HuH-7.5 (cell line): ENCODE data around the gene CPAMD8.
"Not testable (repeated sequence)": the region's sequence is repeated elsewhere in the genome, so short reads cannot be mapped to it uniquely, and the experiment has no call there.

Experiments
- DNase-seq: peaks from one replicate; pipeline ENCODE4 v3.0.0; 2011; ENCODE audit warnings: low spot score

CPAMD8 gene

GRCh38 chr19:16998635-16999194 is 27.9 kb downstream of the CPAMD8 start:
- no peak for DNase-seq

- not testable (repeated sequence) for DNase-seq
These were observed 29.6 kb downstream of the CPAMD8 start for GRCh38 chr19:16996838-16997490.

- DNase-seq, result no peak
These were observed 37.9 kb downstream of the CPAMD8 start for GRCh38 chr19:16988661-16989060.

GRCh38 chr19:16985403-16985802 is 41.2 kb downstream of the CPAMD8 start:
- DNase-seq, result no peak

- not testable (repeated sequence) for DNase-seq
These were observed 44.0 kb downstream of the CPAMD8 start for GRCh38 chr19:16982586-16982985.

- no peak for DNase-seq
These were observed 47.5 kb downstream of the CPAMD8 start for GRCh38 chr19:16978839-16979802.

- no peak for DNase-seq
These were observed 48.5 kb downstream of the CPAMD8 start for GRCh38 chr19:16978156-16978555.

- no peak for DNase-seq
These were observed 49.3 kb downstream of the CPAMD8 start for GRCh38 chr19:16977306-16977705.

GRCh38 chr19:16976446-16976845 is 50.2 kb downstream of the CPAMD8 start:
- no peak for DNase-seq

GRCh38 chr19:16970821-16971220 is 55.8 kb downstream of the CPAMD8 start:
- DNase-seq, result no peak

GRCh38 chr19:16969135-16969534 is 57.5 kb downstream of the CPAMD8 start:
- no peak for DNase-seq

GRCh38 chr19:16960996-16961822 is 65.4 kb downstream of the CPAMD8 start:
- not testable (repeated sequence) for DNase-seq

GRCh38 chr19:16958277-16958676 is 68.3 kb downstream of the CPAMD8 start:
- DNase-seq, result not testable (repeated sequence)

GRCh38 chr19:16957855-16958254 is 68.8 kb downstream of the CPAMD8 start:
- DNase-seq, result no peak

- DNase-seq, result no peak
These were observed 69.4 kb downstream of the CPAMD8 start for GRCh38 chr19:16957151-16957701.

GRCh38 chr19:16955161-16955560 is 71.4 kb downstream of the CPAMD8 start:
- DNase-seq, result no peak

GRCh38 chr19:16952046-16952445 is 74.6 kb downstream of the CPAMD8 start:
- no peak for DNase-seq

- DNase-seq, result no peak
These were observed 75.1 kb downstream of the CPAMD8 start for GRCh38 chr19:16951529-16951928.

- no peak for DNase-seq
These were observed 77.0 kb downstream of the CPAMD8 start for GRCh38 chr19:16949496-16950023.

- no peak for DNase-seq
These were observed 79.4 kb downstream of the CPAMD8 start for GRCh38 chr19:16946951-16947940.
